HG03103 (cell line): ENCODE measurements around the gene SLC41A1.

Source experiments
- ATAC-seq: cut with Tn5 transposase; IDR thresholded peaks from one replicate; pipeline ENCODE4 v1.9.1; 2021; ENCODE audit warnings: low read depth; ENCODE audit not compliant: unreplicated experiment

Gene SLC41A1

GRCh38 chr1:205763980-205764379, 49.0 kb downstream of the SLC41A1 start:
- ATAC-seq = no peak

GRCh38 chr1:205760606-205761005, 52.4 kb downstream of the SLC41A1 start:
- ATAC-seq = no peak

- ATAC-seq = no peak
These were observed 56.4 kb downstream of the SLC41A1 start for GRCh38 chr1:205756552-205756951.

- no peak for ATAC-seq
These were observed 58.1 kb downstream of the SLC41A1 start for GRCh38 chr1:205754857-205755256.

- ATAC-seq = no peak
These were observed 61.9 kb downstream of the SLC41A1 start for GRCh38 chr1:205751036-205751651.

GRCh38 chr1:205750138-205751035, 62.6 kb downstream of the SLC41A1 start, which contains the start of gene NUCKS1:
Gene NUCKS1 (minus strand): TSS chr1:205750182. CDS start chr1:205749973, 209 bp downstream.
- peak; percentile 79 for ATAC-seq

GRCh38 chr1:205749234-205750137, 63.5 kb downstream of the SLC41A1 start:
- ATAC-seq = peak; percentile 78

GRCh38 chr1:205748403-205749233, 64.4 kb downstream of the SLC41A1 start:
- ATAC-seq = peak; percentile 2

GRCh38 chr1:205746757-205747412, 66.1 kb downstream of the SLC41A1 start:
- ATAC-seq = no peak

GRCh38 chr1:205744403-205744802, 68.6 kb downstream of the SLC41A1 start:
- ATAC-seq = no peak

GRCh38 chr1:205743977-205744376, 69.0 kb downstream of the SLC41A1 start:
- no peak for ATAC-seq

GRCh38 chr1:205741681-205742080, 71.3 kb downstream of the SLC41A1 start:
- ATAC-seq = no peak

GRCh38 chr1:205739348-205740160, 73.4 kb downstream of the SLC41A1 start:
- ATAC-seq = no peak
